SKM-1 (cell line): ENCODE measurements around the gene IFIT2.
A peak's percentile ranks its signal among the peaks of the same experiment; 100 is the strongest.
"Not testable (repeated sequence)": the region's sequence is repeated elsewhere in the genome, so short reads cannot be mapped to it uniquely, and the experiment has no call there.

Source experiments
- DNase-seq: peaks from one replicate; lab custom pipeline; 2025; ENCODE audit not compliant: unreplicated experiment; lab: John Stamatoyannopoulos, UW

Gene IFIT2

DNA sequence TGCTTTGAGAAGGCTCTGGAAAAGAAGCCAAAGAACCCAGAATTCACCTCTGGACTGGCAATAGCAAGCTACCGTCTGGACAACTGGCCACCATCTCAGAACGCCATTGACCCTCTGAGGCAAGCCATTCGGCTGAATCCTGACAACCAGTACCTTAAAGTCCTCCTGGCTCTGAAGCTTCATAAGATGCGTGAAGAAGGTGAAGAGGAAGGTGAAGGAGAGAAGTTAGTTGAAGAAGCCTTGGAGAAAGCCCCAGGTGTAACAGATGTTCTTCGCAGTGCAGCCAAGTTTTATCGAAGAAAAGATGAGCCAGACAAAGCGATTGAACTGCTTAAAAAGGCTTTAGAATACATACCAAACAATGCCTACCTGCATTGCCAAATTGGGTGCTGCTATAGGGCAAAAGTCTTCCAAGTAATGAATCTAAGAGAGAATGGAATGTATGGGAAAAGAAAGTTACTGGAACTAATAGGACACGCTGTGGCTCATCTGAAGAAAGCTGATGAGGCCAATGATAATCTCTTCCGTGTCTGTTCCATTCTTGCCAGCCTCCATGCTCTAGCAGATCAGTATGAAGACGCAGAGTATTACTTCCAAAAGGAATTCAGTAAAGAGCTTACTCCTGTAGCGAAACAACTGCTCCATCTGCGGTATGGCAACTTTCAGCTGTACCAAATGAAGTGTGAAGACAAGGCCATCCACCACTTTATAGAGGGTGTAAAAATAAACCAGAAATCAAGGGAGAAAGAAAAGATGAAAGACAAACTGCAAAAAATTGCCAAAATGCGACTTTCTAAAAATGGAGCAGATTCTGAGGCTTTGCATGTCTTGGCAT is 4.8 kb downstream of the IFIT2 start:
- no peak for DNase-seq

DNA sequence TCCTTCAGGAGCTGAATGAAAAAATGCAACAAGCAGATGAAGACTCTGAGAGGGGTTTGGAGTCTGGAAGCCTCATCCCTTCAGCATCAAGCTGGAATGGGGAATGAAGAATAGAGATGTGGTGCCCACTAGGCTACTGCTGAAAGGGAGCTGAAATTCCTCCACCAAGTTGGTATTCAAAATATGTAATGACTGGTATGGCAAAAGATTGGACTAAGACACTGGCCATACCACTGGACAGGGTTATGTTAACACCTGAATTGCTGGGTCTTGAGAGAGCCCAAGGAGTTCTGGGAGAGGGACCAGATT is 5.4 kb downstream of the IFIT2 start:
- DNase-seq = no peak

DNA sequence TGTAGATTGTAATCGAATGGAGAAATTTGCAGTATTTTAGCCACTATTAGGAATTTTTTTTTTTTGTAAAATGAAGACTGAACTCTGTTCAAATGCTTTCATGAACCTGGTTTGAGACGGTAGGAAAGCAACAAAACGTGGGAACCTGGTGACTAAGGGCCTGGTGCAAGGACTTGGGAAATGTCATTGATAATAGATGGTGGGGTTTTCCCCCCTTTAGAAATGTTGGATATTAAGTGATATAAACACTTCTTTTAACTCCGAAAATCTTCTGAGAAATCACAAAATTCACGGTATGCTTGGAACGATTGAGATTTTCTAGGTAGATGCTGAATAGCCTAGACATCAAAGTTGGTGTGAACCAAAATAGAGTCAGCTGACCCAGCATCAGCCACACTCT is 6.4 kb downstream of the IFIT2 start:
- DNase-seq = no peak

DNA sequence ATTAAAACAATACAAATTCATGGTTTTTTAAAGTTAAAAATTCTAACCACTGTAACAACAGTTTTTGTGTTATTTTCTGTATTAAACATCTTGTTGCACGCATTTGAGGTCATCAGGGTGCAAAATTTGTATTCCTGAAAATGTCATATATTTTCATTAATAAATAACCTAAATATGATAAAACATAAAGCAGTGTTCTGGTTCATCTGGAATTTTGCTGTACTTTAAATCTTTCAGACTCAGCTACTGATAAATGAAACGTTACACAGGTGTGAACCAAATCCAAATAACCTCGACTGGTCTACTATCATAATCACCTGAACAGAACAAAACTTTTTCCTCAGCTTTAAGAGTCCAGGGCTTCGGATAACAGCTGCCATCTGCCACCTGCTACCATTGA is 6.9 kb downstream of the IFIT2 start:
- no peak for DNase-seq

DNA sequence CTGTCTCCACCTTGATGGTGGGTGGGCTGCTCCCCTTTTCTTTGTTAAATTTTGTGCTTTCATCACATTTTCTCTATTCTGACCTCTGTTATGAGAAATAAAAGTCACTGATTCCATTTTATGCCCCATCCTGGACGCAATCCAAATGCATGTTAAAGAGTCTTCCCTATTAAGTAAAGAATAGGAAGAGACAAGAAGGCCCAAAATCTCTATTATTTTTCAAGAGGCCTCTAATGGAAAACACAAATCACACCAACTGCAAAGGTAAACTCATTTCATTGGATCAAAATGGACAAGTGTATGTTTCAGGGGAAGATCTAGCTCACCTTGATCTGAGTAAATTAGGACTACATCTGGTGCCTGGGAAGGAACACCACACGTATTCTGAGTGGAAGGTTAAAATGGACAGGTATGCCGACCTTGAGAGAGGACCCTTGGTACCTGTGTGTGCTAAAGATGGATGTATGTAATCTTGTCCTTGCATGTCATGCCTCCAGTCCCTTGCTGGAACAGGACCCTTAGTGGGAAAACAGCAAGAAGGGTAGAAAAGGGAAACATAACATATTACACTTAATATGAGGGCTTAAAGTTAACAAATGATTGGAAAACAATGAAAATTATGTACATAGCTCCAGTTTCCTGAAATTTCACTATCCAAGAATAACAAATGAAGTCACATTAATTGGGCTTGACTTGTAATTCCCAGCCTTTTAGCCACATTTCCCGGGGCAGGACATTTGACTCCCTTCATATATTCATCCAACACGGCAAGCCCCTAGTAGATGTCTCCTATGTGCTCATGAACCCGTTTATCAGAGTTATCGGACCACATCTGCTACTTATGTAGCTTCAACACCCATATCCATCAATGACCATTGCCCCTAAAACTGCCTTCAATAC is 7.6 kb downstream of the IFIT2 start:
- no peak for DNase-seq

DNA sequence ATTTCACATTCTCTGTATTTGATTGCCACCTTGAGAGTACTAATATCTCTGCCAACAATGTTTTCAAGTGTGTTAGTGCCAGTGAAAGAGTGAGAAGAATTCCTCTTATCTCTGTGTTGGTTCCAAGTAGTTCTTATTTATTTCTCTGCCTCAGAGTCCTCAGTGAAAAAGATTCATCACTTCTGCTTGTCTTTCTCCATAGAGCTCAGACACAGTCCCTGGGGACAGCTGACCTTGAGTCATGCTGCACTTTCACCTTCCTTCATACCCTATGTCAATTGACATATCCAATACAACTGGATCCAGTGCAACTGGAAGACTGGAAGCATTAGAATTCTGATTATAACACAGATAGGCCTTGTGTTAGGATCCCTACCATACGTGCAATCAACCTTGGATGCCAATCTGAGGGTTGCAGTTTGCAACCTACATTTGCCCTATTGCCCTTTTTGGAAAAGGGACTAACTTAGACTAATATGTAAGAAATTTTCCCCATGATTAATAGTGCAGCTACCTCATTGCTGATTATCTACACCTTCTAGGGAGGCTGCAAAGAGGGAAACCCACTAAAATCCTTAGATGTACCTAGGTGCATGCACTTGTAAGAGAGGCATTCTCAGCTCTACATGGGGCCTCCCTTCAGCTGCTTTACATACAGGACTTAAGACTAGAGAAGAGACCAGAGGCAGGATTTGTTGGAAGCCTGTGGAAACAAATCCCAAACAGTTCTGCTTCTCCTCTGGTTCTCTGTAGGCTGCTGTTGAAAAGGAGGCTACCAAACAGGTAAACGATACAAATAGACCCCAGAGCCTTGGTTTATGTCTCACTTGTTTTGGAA is 8.4 kb downstream of the IFIT2 start:
- DNase-seq = no peak

DNA sequence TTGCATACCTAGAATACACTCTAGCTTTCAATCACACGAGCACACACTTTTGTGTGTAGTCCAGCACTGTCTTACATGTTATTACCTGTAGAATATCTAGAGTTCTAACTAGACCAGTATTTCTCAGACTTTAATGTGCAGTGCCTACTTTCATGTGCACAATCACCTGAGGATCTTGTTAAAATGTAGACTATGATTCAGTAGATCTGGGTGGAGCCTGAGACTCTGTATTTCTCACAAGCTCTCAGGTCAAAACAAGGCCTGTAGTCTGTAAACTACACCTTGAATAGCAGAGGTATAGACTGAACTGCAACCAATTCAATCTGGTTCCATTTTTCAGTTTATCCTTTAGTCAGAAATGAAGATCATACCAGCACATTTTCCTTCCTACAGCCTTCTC is 11.1 kb downstream of the IFIT2 start:
- DNase-seq = no peak

DNA sequence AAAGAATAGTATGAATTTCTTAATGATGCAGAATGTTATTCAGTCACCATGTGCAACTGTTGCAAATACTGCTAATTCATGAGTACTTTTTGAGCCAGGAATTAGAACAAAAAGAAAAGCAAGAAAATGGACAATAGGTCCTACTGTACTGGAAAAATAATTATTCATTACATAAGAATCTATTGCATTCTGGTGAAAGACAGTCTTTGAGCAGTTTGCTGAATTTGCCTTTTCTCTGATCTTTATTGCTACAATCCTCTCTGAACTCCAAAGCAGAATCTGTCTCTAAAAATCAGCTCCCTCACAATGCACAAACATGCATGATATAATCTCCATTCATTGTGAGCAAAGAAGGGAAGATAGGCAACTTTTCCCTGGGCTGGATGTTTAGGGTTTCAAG is 12.8 kb downstream of the IFIT2 start:
- DNase-seq = no peak

DNA sequence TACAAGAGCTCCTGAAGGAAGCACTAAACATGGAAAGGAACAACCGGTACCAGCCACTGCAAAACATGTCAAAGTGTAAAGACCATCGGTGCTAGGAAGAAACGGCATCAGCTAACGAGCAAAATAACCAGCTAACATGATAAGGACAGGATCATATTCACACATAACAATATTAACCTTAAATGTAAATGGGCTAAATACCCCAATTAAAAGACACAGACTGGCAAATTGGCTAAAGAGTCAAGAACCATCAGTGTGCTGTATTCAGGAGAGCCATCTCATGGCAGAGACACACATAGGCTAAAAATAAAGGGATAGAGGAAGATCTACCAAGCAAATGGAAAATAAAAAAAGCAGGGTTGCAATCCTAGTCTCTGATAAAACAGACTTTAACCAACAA is 16.2 kb downstream of the IFIT2 start:
- not testable (repeated sequence) for DNase-seq

DNA sequence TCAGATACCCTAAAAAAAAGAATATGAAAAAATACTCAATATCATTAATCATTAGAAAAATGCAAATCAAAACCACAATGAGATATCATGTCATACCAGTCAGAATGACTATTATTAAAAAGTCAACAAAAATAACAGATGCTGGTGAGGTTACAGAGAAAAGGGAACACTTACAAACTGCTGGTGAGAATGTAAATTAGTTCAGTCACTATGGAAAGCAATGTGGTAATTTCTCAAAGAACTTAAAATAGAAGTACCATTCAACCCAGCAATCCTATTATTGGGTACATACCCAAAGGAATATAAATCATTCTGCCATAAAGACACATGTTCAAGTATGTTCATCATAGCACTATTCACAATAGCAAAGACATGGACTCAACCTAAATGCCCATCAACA is 23.2 kb downstream of the IFIT2 start:
- DNase-seq = not testable (repeated sequence)

DNA sequence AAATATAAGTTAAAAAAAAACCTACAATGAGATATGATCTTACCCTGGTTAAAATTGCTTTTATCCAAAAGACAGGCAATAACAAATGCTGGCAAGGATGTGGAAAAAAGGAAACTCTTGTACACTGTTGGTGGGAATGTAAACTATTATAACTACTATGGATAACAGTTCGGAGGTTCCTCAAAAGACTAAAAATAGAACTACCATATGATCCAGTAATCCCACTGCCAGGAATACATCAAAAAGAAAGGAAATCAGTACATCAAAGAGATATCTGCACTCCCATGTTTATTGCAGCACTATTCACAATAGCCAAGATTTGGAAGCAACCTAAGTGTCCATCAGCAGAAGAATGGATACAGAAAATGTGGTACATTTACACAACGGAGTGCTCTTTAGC is 24.0 kb downstream of the IFIT2 start:
- DNase-seq = not testable (repeated sequence)

DNA sequence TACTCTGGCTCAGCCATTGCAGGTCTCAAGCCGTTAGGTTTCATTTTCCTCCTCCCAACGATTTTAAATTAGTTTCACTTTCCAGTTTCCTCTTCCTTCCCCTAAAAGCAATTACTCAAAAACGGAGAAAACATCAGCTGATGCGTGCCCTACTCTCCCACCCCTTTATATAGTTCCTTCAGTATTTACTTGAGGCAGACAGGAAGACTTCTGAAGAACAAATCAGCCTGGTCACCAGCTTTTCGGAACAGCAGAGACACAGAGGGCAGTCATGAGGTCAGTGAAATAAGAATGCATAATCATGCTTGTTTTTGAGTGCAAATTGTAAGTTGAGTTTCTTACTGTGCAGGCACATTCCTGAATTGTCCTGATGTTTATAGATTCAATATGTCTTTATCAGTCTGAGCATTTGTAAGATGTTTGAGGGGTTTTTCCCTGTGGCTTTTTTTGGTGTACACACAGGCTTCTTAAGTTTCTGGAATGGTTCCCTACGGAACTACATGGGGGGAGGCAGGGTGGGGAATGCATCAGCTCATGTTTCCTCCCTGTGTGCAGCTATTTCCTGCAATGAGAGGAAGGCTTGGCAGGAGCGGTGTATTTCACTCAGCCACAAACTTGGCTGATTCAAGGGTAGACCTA is 26.1 kb downstream of the IFIT2 start, which contains the start of gene IFIT3:
Gene IFIT3 (plus strand): TSS at position 195 of the 639 bp plus-strand sequence. CDS start 77 bp downstream, at position 272.
- DNase-seq = peak; percentile 29

DNA sequence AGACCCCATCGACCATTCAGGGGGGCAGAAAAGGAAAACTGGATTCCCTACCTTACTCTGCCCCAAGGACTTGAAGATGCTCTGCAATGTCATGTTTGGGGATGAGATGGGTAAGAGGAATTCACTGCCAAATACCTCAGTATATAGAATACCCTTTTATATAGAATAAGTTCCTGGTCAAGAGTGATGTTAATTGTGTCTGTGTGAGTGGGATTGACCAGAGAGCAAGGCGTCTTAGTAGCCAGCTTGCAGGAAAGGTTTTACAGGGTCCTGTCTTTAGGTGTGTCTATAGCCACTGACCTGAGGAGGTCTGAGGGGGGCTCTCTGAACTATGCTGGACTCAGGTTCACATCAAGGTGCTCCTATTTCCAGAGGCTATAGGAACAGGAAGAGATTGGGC is 27.3 kb downstream of the IFIT2 start:
- no peak for DNase-seq

DNA sequence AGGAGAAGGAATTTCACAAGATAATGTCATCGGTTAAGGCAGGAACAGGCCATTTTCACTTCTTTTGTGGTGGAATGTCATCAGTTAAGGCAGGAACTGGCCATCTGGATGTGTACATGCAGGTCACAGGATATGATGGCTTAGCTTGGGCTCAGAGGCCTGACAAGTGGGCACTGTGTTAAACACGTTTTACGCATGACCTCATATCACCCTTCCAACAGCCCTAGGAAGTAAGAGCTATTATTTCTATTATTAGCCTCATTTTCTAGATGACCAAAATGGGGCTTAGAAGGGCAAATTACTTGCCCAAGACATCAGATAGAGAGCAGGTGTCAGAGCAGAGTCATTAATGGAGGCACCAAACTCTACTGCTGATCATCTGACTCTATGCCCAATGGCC is 28.2 kb downstream of the IFIT2 start:
- not testable (repeated sequence) for DNase-seq

DNA sequence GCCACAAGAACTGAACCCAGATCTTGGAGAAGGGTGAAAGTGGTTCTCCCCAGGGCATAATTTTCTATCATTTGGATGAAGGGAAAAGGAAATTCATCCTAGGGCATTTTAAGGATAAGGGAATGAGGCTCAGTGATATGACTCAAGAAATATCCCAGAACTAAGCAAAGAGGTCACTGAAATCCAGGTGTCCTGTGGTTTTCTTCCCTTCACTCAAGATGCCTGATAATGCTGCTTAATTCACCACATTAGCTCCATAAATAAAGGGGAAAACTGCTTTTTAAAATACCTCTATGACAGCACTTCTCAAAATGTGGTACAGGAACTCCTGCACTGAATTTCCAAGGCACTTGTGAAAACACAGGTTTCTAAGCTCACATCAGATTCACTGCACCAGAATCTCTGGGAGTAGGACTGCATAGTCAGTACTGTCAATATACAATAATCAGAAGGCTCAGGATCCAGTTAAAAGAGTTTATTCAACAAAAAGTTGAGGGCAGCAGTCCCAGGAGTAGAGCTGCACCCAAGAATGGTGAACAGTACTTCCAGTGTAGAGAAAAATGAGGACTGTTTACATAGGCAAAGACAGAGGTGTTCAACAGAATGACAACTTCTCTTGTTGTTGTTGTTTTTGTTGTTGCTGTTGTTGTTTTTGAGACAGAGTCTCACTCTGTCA is 28.8 kb downstream of the IFIT2 start:
- no peak for DNase-seq

DNA sequence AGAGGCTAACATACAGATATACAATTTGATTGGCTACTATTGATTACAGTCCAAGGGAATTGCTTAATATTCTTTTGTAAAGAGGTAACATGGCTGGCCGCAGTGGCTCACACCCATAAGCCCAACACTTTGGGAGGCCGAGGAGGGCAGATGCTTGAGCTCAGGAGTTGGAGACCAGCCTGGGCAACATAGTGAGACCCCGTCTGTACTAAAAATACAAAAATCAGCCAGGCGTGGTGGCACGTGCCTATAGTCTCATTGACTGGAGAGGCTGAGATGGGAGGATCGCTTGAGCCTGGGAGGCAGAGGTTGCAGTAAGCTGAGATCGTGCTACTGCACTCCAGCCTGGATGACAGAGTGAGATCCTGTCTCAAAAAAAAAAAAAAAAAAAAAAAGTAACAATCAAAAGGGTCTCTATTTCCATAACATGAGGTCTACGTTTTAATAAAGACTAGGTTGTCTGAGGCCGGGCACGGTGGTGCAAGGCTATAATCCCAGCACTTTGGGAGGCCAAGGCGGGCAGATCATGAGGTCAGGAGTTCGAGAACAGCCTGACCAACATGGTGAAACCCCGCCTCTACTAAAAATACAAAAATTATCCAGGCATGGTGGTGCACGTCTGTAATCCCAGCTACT is 29.8 kb downstream of the IFIT2 start:
- not testable (repeated sequence) for DNase-seq

DNA sequence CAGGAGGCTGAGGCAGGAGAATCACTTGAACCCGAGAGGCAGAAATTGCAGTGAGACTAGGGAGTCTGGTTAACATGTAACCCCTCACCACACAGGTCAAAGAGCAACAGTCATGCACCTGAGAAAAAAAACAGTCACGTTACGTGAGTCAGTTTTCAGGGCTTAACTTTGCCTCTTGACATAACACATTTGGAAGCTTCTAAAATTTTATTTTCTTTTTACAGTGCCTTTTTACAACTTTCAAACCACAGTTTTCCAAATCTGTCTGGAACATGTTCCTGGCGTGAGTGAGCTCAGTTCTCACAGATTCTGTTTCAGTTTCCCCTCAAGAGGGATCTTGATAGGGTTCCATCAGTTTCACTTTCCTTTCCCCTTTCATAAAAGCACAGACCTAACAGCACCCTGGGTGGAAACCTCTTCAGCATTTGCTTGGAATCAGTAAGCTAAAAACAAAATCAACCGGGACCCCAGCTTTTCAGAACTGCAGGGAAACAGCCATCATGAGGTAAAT is 30.3 kb downstream of the IFIT2 start:
- no peak for DNase-seq

DNA sequence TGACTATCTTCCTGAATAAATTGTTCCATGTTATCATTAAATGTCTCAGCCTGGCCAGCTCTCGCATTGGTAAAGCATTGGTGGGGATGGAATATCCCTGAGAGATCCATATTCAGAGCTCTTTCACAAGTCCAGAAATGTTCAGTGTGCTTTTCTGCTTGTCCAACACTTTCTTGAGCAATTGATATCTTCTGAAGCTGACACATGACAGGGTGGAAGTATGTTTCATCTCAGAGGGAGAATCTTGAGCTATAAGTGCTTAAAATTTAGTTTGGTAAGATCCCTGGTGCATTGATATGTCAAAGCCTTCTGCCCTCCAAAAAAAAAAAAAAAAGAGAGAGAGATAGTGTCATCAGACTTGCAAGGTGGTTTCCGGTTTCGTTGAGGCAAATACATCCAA is 33.4 kb downstream of the IFIT2 start:
- no peak for DNase-seq

DNA sequence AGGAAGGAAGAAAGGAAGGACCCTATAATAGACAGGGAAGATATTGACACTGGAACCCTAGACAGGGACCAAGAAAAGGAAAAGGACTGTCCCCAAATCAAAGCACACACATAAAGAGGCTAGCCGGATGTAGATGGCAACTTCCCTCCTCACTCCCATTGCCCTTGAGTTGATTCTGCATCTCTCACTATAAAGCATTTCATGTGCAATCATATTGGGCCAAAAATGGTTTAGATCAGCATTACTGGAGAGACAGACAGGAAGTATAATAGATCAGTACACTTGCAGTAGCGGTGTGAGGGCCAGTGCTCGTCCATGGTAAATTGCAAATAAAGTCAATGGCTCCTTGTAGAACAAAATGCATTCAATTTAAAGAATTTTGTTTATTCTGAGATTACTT is 34.4 kb downstream of the IFIT2 start:
- no peak for DNase-seq

DNA sequence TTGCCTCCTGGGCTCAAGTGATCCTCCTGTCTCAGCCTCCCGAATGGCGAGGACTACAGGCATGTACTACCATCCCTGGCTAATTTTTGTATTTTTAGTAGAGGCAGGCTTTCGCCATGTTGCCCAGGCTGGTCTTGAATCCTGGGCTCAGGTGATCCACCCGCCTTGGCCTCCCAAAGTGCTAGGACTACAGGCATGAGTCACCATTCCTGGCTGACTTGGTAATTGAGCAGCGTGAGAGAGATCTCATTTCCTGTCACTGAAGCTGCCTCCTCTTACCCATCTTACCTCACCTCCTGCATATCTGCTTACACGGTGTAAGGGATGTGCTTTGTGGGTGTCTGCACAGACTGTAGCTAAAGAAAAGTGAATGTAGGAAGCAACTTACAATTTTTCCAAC is 35.6 kb downstream of the IFIT2 start:
- no peak for DNase-seq
